AG04449 (cell line): Measurements from ENCODE around the gene GNG7.
"Not testable (repeated sequence)": the region's sequence is repeated elsewhere in the genome, so short reads cannot be mapped to it uniquely, and the experiment has no call there.

Source experiments
- CTCF ChIA-PET: fragments of 350-600 bp; formaldehyde crosslinking; extraction: SDS; loops from one replicate; lab custom pipeline; 2021; ENCODE audit warnings: antibody characterized with exemption; lab: Yijun Ruan, JAX
- POLR2A ChIA-PET: fragments of 400-600, 350-600 bp; formaldehyde crosslinking; extraction: SDS; loops from one replicate; lab custom pipeline; 2020; ENCODE audit warnings: antibody characterized with exemption, inconsistent platforms; lab: Yijun Ruan, JAX
- DNase-seq: peaks from one replicate; pipeline ENCODE4 v3.0.0-alpha.2; 2010; ENCODE audit warnings: low read depth, low spot score
- H3K4me3 ChIP-seq: 2 replicates; pipeline ENCODE4 v1.5.1; 2011; ENCODE audit warnings: low read depth, mild to moderate bottlenecking, control low read depth, low read length
- CTCF ChIP-seq: IDR thresholded peaks from one replicate; pipeline ENCODE4 v1.5.1; 2011; ENCODE audit warnings: mild to moderate bottlenecking, moderate library complexity, low read length, control low read depth, inconsistent platforms; ENCODE audit not compliant: insufficient read depth; ENCODE audit errors: missing control alignments

The GNG7 gene

GRCh38 chr19:2547033-2547680 lies 155.3 kb downstream of the GNG7 start:
- POLR2A ChIA-PET, result interaction anchor here (1.6 kb wide), 1 partner anchor 32 kb away, joined by 5 read pairs; no protein-coding TSS in a partner anchor
- CTCF ChIA-PET, result interaction anchor here (0.6 to 0.9 kb wide), 2 partner anchors 43 to 90 kb away, joined by 3 read pairs; no protein-coding TSS in a partner anchor

GRCh38 chr19:2546128-2547032 lies 156.1 kb downstream of the GNG7 start:
- CTCF ChIA-PET, result no interaction called here
- no peak for TF ChIP-seq CTCF
- POLR2A ChIA-PET, result interaction anchor here (1.6 kb wide), 1 partner anchor 32 kb away, joined by 5 read pairs; no protein-coding TSS in a partner anchor
- DNase-seq, result no peak
- H3K4me3 ChIP-seq, result no peak overlapping the region

More at GRCh38 chr19:2547033-2547680, 155.3 kb downstream of the GNG7 start:
- DNase-seq, result no peak
- no peak for TF ChIP-seq CTCF
- no peak overlapping the region for H3K4me3 ChIP-seq

- not testable (repeated sequence) for H3K4me3 ChIP-seq, DNase-seq
- ChIA-PET CTCF (interaction anchor here (1.1 to 2.4 kb wide), 2 partner anchors 32 to 34 kb away, joined by 3 to 7 read pairs; no protein-coding TSS in a partner anchor), POLR2A (interaction anchor here (5.6 kb wide), 1 partner anchor 68 kb away, joined by 194 read pairs; the partner anchor contains the start of gene GADD45B)
These were observed 156.9 kb downstream of the GNG7 start for GRCh38 chr19:2545416-2546127.

- CTCF ChIA-PET, result interaction anchor here (1.1 to 2.4 kb wide), 4 partner anchors 33 to 68 kb away, joined by 3 to 8 read pairs (median 5); partner anchors contain the start of gene GADD45B
These were observed 157.7 kb downstream of the GNG7 start for GRCh38 chr19:2544576-2545415.

More at GRCh38 chr19:2544576-2545415, 157.7 kb downstream of the GNG7 start:
- no peak for DNase-seq
- TF ChIP-seq CTCF, result no peak
- POLR2A ChIA-PET, result interaction anchor here (1.5 to 5.6 kb wide), 4 partner anchors 34 to 68 kb away, joined by 6 to 194 read pairs (median 20); partner anchors contain the start of gene GADD45B
- no peak overlapping the region for H3K4me3 ChIP-seq
